ENCODE measurements around the gene GRID2.

GRID2 gene

DNA sequence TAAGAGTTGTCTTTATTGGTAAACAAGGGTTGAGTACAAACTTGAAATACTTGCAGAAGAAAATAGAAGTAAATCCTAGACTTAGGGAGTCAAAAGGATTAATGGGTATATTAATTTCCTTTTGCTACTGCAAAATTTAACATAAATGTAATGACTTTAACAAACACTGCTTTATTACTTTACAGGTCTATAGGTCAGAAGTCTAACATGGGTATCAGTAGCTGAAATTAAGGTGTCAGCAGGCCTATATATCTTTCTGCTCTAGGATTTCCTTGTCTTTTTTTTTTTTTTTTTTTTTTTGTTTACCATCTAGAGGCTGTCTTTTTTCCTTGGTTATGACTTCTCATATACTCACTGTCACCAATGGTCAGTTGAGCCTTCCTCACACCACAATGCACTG lies 220.4 kb downstream of the GRID2 start:
- no peak for DNase-seq (ENCODE audit: low read depth)

- no peak for DNase-seq (ENCODE audit: low read depth)
Observed at GRCh38 chr4:92528541-92528940, 224.8 kb downstream of the GRID2 start.

DNA sequence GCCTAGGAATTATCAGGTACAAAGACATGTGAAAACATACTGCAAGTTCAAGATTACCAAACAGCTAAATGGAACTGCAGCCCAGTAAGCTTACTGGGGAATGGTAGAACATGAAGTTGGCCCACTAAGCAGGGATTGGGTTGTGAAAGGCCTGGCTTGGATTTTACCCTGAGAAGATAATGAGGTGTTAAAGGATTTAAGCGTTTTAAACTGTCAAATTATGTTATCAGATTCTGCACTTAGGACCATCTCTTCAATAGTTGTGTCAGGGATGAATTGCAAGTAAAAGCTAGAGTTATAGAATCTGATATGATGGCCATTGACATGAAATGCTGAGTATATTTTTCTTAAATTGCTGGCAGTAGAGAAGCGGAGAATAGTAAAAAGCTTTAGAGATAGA lies 225.7 kb downstream of the GRID2 start:
- no peak for DNase-seq (ENCODE audit: low read depth)

GRCh38 chr4:92535599-92535998 lies 231.8 kb downstream of the GRID2 start:
- no peak for DNase-seq (ENCODE audit: low read depth)

DNA sequence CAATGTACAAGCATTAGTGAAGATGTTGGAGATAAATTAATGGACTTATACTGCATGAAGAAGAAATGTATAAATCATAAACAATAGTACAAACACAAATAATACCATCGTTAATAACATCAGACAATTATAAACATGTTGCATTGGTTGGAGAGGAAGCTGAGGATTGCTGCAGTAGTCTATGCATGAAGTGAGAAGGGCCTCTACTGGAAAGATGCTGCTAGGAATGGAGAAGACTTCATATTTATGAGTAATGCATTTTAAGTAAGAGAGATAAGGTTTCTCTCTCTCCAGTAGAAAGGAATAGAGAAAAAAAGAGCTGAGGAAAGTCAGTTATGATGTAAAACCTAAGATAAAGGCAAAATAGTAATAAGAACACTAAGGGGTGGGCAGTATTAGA lies 247.8 kb downstream of the GRID2 start:
- no peak for DNase-seq (ENCODE audit: low read depth)

DNA sequence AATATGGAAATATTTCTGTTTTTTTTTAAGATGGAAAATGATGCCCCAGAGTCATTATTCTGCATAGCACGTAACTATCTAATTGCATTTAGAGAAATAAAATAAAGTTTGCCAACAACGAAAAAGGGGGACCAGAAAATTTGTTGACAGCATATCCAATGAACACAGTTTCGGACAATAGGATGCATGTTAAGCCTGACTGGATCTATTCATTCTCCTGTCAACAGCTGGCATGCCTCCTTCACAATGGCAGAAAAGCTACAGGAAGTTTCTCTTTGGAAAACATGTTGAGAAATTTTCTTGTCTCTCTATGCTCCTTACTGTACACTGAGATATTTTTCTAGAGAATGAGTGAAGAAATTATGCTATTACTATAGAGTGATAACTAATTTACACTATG lies 262.5 kb downstream of the GRID2 start:
- no peak for DNase-seq (ENCODE audit: low read depth)

DNA sequence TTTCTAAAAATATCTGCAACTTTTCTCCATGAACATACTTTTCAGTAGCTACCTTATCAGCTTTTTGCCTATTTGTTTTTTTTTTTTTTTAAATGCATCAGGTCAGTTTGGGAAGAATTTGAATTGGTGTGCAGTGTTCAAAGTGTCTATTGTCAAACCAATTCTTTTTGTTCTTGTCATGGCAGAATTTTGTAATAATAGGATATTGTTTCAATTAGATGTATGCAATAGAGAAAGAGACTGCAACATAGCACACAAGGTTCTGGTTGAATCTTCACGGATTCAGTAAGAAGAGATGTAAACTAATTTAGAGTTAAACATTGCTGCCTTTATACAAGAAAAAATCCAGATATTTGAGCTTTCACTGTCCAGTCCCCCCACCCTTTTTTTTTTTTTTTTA lies 277.1 kb downstream of the GRID2 start:
- no peak for DNase-seq (ENCODE audit: low read depth)

- DNase-seq (ENCODE audit: low read depth) = no peak
Observed at GRCh38 chr4:92599044-92599443, 295.3 kb downstream of the GRID2 start.

DNA sequence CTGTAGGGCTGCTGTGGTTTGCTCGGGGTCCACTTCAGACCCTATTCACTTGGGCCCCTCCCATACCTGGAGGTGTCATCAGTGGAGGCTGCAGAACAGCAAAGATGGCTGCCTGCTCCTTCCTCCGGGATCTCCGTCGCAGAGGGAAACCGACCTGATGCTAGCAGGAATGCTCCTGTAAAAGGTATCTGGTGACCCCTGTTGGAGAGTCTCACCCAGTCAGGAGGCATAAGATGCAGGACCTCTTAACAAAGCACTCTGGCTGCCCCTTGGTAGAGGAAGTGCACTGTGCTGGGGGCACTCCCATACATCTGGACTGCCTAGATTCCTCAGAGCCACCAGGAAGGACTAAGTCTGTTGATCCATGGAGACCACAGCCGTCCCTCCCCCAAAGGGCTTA lies 296.9 kb downstream of the GRID2 start:
- DNase-seq (ENCODE audit: low read depth) = no peak

DNA sequence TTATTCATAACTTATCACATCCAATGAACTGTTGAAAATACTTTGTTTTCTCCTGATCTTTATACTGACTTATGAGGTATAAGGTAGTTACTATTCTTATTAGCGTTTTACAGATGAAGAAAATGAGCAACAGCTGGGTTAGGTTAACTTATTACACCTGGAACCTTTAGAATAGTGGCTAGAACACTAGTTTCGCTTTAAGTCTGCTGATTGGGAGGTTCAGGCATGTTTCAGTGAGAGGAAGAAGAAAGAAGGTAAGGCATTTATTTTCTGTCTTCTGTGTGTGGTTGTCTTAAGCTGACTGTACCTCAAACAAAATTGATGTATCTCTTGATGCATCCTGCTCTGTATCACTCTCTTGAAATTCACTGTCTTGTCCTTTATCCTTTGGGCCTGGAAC lies 302.5 kb downstream of the GRID2 start:
- DNase-seq (ENCODE audit: low read depth) = no peak

GRCh38 chr4:92615049-92615448 lies 311.3 kb downstream of the GRID2 start:
- DNase-seq (ENCODE audit: low read depth) = no peak

GRCh38 chr4:92618968-92619367 lies 315.2 kb downstream of the GRID2 start:
- DNase-seq (ENCODE audit: low read depth) = no peak

DNA sequence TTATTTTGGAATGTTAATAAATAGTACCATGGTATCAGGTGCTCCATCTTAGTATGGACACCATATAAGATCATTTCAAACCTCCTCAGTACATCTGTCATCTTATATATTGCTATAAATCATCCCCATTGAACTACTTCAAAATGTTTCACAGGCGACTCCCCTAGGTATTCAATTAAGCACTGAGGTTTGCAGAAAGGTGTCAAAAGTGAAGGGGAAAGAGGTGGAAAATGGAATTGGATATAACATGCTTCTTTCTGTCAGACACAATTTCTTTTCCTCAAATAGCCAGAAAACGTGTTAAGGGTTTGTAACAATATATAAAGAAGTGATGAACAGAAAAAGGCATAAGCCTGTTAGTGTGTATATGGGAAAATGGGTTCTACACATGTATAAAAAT lies 325.5 kb downstream of the GRID2 start:
- DNase-seq (ENCODE audit: low read depth) = no peak

DNA sequence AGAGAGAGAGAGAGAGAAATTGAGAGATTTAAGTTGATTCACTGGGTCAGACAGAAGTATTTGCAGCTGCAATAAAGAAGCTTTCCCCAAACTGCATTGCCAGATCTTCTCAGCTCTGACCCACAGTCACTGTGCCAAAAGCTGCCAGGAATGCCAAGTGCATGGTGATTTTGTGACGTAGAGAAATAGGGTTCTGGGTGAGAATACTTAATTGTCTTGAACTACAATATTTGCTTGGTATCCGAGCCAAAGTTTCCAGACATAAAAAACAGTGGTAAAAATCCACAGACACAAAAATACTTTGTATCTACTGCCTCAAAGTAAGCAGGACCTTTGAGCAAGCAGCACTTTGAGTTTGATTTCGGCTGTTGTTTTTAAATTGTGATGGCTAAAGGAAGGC lies 331.1 kb downstream of the GRID2 start:
- DNase-seq (ENCODE audit: low read depth) = no peak

DNA sequence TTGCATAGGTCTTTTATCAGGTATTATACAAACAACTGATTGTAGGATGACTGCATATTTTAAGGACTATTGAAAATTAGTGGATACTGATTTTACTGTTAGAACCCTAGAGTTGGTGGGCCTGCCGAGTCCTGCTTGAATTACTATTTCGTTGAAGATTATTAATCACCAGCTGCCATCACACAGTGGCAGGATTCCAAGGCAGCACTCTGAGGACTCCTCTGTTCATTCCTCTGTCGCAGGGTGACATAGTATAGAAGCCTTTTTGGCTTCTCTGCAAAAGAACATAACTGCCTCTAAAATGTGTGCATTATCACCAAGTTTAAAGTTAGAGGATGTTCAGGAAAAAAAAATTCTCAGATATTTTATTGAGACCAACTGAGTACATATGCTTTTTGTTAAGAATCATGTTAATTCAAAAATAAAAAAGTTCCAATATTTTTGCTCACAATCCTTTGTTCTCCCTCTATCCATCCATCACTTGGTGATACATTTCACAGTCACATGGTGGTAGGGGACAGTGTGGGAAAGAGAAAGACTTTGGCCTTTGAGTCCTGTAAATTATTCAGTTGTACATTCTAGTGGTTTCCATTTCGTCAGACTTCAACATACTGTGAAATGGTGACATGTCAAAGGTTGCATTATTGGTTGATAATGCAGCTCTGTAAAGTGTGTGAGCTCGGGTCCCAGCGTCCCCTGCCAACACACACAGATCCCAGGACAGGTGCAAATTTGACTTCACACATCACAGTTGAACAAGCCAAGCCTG lies 332.5 kb downstream of the GRID2 start:
- DNase-seq (ENCODE audit: low read depth) = no peak

DNA sequence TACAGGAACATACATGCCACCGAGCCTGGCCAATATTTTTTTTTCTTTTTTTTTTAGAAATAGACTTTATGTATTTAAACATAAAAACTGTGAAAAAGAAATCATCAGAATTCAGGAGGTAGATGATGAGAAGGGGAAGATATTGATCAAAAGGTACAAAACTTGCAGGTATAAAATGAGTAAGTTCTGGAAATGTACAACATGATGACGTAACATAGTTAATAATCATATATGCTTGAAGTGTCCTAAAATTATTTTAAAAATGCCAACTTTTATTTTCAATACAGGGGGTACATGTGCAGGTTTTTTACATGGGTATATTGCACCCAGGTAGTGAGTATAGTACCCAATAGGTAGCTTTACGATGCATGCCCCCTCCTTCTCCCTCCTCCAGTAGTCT lies 337.6 kb downstream of the GRID2 start:
- no peak for DNase-seq (ENCODE audit: low read depth)

DNA sequence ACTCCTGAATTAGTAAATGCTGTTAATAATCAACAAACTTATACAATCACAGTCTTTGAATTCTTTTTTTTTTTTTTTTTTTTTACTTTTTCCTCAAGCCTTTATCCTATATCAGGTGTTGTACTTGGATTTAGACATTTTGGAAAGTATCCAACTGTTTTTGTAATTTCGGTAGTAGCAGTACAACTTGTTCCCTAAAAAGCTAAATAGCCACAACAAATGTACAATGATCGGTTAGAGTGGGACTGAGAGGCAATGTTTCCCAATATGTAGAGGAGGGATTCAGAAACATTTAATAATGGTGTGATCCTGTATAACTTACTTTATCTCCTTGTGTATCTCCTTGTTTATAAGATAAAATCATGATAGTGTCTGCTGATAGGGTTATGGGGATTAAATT lies 343.1 kb downstream of the GRID2 start:
- DNase-seq (ENCODE audit: low read depth) = no peak

GRCh38 chr4:92651536-92651935 lies 347.8 kb downstream of the GRID2 start:
- DNase-seq (ENCODE audit: low read depth) = no peak

- no peak for DNase-seq (ENCODE audit: low read depth)
Observed at GRCh38 chr4:92654084-92654483, 350.3 kb downstream of the GRID2 start.

- DNase-seq (ENCODE audit: low read depth) = no peak
Observed at GRCh38 chr4:92657695-92658094, 353.9 kb downstream of the GRID2 start.

DNA sequence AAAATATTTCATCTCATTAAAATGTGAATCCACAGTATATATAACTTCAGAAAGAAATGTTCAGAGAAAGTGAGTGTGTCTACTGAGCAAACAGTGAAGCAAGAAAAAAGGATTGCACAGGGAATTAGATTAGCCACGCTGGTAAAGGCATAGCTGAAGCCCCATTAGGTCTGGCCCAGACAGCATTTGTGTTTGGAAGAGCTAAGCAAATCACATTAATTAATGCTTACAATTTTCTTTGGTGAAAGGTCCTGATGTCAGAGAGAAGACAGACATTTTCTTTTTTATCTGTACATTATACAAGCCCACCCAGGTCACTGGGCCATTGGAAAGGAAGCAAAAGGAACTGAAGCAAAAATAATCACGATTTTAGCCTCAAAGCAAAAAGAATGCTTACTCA lies 354.6 kb downstream of the GRID2 start:
- no peak for DNase-seq (ENCODE audit: low read depth)

DNA sequence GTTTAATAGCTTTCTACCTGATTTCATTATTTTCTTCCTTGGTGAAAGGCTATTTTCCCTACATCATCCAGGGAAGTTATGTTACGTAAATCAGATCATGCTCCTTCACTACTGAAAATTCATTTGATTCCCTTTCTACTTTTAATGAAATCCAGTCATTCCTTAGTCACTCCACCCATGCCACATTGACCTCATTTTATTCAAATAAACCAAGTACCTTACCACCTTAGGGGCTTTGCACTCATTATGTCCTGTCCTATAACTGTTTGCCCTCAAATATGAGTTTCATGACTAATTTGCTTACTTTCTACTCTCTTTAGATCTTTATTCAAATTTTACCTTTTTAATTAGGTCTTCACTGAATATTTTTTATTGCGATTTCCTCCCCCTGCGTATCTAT lies 374.0 kb downstream of the GRID2 start:
- DNase-seq (ENCODE audit: low read depth) = no peak

DNA sequence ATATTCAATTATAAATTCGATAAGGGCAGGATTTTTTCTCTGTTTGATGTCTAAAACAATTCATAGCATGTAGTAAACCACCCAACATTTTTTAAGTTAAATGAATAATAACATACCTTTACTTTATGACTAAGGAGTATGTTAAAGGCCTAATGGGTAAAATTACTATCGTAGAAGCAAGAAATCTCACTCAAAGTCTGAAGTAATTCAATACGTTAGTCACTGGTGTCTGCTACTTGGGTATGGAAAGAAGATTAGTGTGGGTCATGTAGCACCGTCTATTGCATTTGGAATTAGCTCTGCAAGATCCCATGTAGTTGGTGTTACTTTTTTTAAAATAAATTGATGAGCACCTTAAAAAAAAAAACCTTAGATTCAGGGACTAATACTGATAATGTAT lies 374.5 kb downstream of the GRID2 start:
- DNase-seq (ENCODE audit: low read depth) = no peak

DNA sequence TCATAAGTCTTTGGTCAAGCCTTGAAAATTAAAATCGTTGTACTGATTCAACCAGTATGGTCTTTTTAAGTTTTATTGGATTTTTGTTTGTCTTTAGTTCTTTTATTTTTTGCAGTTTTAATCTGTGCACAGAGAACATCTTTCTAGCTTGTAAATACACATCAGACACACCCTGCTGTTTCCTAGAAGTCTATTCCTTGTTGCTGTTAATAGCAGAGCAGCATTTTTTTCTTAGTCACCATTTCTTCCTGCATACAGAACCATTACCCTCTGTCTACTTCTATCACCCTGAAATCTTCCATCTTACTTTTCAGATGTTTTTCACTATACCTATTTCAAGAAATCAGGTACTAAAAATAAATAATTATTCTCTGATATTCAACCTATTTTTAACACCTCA lies 375.4 kb downstream of the GRID2 start:
- no peak for DNase-seq (ENCODE audit: low read depth)

DNA sequence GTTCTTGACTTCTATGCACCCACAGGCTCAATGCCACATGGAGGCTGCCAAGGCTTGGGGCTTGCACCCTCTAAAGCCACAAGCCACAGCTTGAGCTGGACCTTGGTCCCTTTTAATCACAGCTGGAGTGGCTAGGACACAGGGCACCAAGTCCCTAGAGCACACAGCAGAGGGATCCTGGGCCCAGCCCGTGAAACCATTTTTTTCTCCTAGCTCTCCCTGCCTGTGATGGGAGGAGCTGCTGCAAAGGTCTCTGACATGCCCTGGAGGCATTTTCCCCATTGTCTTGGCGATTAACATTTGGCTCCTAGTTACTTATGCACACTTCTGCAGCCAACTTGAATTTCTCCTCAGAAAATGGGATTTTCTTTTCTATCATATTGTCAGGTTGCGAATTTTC lies 410.9 kb downstream of the GRID2 start:
- no peak for DNase-seq (ENCODE audit: low read depth)

Measured in activated T-helper 9 cell treated with anti-CD3 and anti-CD28 coated beads, Interleukin-2, amount 50 U/mL, for 16 hours (primary cell).